SHP77 (cell line): ENCODE results near the gene NFE2L3.
"Not testable (repeated sequence)": the region's sequence is repeated elsewhere in the genome, so short reads cannot be mapped to it uniquely, and the experiment has no call there.

Source experiments
- DNase-seq, 2 experiments: peaks; one replicate each; lab custom pipeline; 2025; lab: John Stamatoyannopoulos, UW

The NFE2L3 gene

DNA sequence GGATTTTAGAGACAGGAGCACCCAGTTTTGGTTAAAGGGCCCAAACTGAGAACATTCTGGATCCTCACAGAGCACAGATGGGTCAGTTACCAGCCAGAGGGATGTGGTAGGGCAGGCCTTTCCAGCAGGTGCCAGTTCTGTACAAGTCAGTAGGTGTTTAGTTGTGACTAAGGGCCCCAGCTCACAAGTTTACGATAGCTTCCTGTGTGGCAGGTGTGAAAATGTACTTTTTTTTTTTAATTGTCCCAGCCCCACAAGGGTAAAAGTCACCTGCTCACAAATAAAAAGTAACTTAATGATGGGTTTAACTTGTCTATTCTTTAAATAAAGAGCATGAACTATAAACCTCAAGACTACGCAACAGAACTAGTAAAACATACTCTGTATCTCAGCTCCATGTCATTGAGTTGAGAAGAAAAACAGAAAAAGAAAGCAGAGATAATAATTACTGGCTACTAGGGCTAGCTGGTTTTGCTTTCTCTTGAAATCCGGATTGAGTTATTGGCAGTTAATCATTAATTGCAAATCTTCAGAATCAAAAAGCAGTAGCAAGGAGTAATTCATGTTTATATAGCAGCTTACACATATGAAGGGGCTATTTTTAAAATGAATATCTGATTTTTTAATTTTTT is 15.4 kb downstream of the NFE2L3 start:
- no peak for DNase-seq

DNA sequence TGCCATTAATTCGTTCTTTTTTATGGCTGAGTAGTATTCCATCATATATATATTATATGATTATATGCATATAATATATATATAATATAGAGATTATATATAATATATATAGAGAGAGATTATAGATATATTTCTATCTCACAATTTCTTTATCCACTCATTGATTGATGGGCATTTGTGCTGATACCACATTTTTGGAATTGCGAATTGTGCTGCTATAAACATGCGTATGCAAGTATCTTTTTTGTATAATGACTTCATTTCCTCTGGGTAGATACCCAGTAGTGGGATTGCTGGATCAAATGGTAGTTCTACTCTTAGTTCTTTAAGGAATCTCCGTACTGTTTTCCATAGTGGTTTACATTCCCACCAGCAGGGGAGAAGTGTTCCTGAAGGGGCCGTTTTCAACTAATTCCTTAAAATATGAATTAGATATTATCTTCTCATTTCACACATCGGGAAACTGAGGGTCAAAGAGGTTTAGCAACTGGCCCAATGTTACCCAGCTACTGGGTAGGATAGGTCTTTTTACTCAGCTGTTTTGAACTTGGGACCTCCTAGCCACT is 16.5 kb downstream of the NFE2L3 start:
- no peak for DNase-seq

GRCh38 chr7:26169271-26169670 is 17.3 kb downstream of the NFE2L3 start:
- no peak for DNase-seq

- DNase-seq, result no peak
These were observed 18.7 kb downstream of the NFE2L3 start for GRCh38 chr7:26170663-26171062.

DNA sequence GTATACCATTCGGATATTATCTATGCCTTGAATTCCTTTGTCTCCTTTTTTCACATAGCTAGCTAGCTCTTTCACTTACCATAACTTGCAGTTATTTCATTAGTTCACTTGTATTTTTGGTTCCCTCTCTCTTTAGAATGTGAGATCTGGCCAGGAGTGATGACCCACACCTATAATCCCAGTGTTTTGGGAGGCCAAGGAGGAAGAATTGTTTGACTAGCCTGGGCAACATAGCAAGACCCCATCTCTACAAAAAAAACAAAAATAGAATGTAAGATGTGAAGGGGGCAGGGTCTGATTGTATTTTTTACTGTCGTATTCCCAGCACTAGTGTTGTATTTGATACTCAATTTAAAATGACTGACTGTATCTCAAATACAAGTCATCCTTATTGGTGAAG is 19.6 kb downstream of the NFE2L3 start:
- no peak for DNase-seq

DNA sequence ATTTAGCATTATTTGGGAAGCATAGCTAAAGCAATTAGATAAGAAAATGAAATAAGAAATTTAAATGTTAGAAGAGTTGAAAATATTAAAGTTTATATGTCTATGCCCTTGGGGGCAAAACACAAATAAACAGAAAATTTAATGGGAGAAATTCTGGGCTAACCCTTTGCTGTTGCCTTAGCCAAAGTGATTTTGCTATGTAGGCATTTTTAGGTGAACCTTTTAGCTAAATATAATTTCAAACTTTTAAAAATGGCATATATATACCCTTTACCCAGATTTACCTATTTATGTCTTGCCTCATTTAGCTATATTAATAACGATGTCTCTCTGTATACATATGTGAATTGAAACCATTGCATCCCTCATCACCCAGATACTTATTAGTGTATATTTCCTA is 20.1 kb downstream of the NFE2L3 start:
- no peak for DNase-seq

- DNase-seq, result not testable (repeated sequence)
These were observed 23.9 kb downstream of the NFE2L3 start for GRCh38 chr7:26175903-26176302.

DNA sequence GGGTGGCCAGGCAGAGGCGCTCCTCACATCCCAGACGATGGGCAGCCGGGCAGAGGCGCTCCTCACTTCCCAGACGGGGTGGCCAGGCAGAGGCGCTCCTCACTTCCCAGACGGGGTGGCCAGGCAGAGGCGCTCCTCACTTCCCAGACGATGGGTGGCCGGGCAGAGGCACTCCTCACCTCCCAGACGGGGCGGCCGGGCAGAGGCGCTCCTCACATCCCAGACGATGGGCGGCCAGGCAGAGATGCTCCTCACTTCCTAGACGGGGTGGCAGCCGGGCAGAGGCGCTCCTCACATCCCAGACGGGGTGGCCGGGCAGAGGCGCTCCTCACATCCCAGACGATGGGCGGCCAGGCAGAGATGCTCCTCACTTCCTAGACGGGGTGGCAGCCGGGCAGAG is 24.7 kb downstream of the NFE2L3 start:
- not testable (repeated sequence) for DNase-seq

- DNase-seq, result not testable (repeated sequence)
These were observed 25.3 kb downstream of the NFE2L3 start for GRCh38 chr7:26177269-26177668.

DNA sequence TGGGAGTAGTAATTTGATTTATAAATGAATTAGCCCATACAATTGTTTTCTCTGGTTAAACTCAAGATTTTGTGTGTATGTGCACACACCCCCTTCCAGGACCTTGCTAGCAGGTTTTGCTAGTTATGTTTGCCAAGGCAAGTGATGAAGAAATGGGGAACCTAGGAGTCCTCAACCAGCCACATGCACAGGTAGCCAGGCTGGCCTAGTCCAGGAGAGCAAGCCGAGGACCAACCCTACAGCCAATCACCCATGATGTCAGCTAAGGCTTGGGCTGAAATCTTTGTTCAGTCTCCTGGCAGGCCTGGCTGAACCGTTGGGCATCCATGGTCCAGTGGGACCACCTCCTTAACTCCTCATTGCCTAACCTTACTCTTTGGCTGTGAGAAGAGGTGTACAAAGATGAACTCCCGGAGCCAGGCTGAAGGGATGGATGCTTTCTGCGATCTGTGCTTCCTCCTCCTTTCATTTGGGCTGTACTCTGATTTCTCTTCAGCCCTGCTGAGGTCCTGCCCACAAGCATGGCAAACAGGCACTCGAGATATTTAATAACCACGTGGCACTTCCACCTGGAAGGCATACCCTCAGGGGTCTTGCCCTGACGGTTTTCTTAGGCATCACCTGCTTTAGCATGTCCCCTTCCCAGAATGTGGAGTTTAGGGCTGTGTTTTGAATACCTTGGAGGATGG is 26.4 kb downstream of the NFE2L3 start:
- no peak for DNase-seq

DNA sequence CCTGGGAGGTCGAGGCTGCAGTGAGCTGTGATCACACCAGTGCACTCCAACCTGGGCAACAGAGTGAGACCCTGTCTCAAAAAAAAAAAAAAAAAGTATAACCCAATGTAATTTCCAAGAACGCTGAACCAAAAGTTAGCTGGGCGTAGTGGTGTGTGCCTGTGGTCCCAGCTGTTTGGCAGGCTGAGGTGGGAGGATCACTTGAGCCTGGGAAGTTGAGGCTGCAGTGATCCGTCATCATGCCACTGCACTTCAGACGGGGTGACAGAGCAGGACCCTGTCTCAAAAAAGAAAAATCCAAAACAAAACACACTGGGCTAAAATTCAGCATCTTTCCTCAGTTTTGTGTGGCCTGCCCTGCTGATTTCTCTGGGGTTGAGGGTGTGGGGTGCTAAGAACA is 27.4 kb downstream of the NFE2L3 start:
- DNase-seq, result no peak

DNA sequence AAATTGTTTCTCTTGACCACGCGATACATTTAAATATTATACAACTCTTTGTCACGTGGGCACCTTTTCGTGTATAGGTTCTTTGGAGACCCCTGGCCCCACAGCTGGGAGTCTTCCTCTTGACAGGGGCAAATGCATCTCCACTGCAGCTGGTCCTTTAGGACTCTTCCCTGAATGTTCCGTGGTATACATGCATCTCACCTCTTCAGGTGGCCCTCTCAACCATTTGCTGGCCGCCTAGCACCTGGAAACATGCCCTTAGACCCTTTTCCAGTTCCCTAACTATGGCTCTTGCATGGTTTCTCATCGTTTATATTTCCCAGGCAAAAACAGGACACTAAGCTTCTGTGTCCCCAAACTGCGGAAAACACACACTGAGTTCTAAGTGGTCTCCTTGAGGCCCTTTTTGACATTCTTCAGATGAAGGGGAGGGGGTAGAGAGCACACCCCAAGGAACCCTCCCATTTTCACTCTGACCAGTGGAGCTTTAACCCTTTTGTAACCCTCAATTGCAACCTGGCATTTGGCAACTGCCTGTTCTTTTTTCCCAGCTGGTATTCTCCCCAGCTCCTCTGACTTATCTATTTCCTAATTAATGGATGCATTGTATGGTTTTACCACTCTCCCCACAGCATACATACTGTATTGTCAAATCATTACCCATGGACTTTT is 28.0 kb downstream of the NFE2L3 start:
- DNase-seq, result no peak

DNA sequence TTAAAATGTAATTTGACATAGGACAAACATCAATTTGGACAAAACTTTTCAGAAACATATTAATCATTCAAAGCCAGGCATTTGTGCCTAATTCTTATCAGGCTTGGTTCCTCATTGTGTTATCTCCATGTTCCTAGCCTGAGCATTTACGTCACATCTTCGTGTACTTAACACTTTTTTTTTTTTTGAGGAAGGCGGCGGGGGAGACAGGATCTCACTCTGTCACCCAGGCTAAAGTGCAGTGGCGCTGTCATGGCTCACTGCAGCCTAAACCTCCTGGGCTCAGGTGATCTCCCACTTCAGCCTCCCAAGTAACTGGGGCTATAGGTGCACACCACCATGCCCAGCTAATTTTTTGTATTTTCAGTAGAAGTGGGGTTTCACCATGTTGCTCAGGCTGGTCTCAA is 28.8 kb downstream of the NFE2L3 start:
- DNase-seq, result no peak

GRCh38 chr7:26181474-26182227 is 29.7 kb downstream of the NFE2L3 start:
- no peak for DNase-seq

DNA sequence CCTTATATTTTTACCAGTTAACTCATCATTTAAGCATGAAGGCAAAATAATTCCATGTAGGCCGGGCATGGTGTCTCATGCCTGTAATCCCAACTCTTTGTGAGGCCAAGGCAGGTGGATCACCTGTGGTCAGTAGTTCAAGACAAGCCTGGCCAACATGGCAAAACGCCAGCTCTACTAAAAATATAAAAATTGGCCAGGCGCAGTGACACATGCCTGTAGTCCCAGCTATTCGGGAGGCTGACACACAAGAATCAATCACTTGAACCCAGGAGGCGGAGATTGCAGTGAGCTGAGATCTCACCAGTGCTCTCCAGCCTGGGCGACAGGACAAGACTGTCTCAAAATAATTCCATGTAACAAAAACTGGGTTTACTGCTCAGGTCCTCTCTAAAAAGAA is 30.3 kb downstream of the NFE2L3 start:
- DNase-seq, result no peak

- DNase-seq, result no peak
These were observed 30.7 kb downstream of the NFE2L3 start for GRCh38 chr7:26182706-26183105.

- no peak for DNase-seq
These were observed 31.7 kb downstream of the NFE2L3 start for GRCh38 chr7:26183545-26184280.

DNA sequence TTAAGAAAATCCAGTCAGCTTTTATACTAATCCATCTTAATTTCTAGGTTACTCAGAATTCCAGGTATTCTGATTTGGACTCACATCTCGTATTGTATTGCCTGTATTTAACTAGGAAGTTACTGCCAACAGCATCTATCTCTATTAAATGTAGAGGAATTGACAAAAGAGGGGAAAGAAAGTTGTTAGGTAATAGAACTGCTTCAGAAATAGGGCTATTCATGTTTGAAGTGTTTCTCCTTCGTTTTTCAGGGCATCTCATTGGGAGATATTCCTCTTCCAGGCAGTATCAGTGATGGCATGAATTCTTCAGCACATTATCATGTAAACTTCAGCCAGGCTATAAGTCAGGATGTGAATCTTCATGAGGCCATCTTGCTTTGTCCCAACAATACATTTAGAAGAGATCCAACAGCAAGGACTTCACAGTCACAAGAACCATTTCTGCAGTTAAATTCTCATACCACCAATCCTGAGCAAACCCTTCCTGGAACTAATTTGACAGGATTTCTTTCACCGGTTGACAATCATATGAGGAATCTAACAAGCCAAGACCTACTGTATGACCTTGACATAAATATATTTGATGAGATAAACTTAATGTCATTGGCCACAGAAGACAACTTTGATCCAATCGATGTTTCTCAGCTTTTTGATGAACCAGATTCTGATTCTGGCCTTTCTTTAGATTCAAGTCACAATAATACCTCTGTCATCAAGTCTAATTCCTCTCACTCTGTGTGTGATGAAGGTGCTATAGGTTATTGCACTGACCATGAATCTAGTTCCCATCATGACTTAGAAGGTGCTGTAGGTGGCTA is 32.5 kb downstream of the NFE2L3 start:
- not testable (repeated sequence) for DNase-seq

GRCh38 chr7:26185131-26185843 is 33.3 kb downstream of the NFE2L3 start:
- DNase-seq, result no peak

DNA sequence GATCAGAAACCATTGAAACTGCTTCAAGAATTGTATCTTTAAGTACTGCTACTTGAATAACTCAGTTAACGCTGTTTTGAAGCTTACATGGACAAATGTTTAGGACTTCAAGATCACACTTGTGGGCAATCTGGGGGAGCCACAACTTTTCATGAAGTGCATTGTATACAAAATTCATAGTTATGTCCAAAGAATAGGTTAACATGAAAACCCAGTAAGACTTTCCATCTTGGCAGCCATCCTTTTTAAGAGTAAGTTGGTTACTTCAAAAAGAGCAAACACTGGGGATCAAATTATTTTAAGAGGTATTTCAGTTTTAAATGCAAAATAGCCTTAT is 33.8 kb downstream of the NFE2L3 start:
- no peak for DNase-seq
